SHP77 (cell line): ENCODE measurements around the gene PRPF38B.
"Not testable (repeated sequence)": the region's sequence is repeated elsewhere in the genome, so short reads cannot be mapped to it uniquely, and the experiment has no call there.

Experiments
- DNase-seq, 2 experiments: peaks; one replicate each; lab custom pipeline; 2025; lab: John Stamatoyannopoulos, UW

Gene PRPF38B

DNA sequence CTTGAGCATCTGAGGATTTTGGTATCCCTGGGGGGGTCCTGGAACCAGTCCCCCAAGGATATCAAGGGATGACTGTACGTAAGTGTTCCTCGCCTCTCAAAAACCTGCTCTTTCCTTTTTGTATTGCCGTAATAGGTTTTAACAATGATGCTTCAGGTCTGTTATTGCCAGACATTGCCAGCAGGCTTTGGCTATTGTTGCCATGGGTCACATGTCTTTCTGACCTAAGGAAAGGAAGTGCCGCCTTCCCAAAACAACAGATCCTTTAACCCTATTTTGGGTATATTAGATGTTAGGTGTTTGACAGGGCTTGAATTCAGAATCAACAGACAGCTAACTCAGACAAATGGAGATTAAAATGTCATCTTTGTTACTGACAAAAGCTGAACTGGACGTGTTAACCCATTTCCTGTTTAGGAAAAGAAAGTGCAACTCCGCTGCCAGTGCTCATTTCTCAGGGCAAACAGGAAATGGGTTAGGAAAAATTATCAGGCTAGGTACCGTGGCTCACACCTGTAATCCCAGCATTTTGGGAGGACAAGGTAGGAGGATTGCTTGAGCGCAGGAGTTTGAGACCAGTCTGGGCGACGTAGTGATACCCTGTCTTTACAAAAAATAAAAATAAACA is 12.4 kb upstream of the PRPF38B start:
- no peak for DNase-seq

DNA sequence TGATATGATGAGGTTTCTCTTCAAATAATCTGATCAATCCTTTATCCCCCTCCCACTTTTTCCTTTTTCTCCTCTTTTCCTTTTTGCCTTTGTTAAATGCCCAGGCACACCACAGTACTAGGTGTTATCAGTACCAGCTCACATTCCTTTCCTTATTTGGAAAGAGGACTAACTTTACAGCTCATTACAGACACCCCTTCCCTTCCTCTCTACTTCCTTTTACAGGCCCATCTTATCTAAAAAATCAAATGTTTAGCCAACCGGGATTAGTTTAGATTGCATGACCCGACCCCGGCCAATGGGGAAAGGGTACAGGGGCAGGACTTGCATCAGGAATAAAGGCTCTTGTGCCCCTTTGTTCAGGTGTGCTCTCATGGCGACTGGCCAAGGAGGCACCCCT is 10.4 kb upstream of the PRPF38B start:
- not testable (repeated sequence) for DNase-seq

DNA sequence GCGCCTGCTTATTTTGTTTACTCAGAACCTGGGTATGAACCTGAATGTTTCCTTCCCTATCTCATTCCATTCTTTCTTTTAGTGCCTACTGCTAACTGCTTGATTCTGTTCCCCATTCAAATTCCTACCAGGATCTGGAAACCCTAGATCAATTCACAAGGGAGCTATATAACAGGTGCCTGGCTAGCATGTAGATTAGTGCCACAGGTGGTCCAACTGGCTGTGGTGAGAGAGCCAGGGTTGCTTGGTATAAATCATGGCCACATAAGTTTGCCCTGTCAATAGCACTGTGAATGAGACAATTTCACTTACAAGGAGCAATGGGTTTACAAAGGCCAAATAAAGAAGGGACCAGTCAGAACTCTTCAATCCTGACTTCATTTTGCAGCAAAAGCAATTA is 6.6 kb upstream of the PRPF38B start:
- DNase-seq: no peak

DNA sequence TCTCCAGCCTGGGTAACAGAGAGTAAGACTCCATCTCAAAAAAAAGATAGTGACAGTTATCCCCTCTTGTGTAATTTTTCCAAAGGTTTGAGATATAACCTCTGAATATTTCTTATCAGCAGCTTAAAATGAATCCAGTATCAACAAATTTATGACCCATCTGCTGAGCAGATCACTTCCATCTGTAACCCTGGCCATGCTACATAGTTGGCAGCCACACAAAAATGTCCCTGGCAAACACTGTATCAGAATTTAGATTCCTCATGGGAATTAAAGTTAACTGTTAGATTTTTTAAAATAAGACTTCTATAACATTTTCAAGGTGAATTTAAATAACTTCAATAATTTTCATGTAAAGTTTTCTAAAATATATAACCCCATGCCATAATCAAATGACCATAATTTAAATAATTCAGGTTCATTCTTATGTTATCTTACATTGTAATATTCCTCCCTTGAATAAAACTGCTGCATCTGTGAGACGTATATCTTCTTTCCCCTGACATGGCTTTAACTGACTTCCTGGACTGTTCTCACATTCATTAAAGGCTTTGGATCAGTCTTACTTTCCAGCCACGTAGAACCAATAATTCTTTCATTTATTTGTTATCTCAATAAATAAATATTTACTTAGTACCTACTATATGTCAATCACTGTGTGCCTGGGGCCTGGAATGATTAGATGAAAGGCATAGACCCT is 5.3 kb upstream of the PRPF38B start:
- DNase-seq: no peak

DNA sequence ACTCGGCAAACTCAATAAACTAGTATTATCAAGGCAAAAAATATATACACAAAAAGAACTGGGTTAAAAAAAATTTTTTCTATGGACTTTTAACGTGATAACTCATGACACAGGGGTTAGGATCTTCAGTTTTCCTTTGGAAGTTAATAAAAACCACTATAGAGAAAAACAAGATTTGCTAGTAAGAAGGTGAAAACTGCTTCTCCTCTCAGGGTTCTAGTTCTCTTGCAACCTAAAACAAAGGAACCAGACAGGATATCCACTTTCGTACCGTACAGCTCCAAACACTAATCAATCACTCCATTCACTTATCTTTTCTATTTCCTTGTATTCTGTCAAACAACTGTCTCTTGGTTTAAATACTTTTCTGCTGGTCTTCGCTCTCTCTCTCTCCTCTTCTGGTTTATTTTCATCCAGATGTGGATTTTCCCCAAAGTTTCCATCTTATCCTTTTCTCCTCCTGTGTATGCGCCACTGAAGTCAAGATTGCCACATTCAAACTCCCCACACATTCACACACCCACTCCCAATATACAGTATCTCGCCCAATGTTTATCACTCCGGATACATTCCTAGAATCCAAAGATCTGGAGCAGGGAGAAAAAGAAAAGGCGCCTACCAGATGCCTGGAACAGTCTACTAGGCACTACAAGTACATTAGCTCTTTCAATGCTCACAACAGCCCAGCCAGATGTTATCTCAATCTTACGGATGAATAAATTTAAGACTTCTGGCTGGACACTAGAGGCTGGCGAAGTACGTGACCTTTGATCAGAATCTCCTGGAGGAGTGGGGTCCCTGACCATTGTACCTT is 775 bp upstream of the PRPF38B start:
- peak in 1 of 2 experiments; percentile 28 for DNase-seq

DNA sequence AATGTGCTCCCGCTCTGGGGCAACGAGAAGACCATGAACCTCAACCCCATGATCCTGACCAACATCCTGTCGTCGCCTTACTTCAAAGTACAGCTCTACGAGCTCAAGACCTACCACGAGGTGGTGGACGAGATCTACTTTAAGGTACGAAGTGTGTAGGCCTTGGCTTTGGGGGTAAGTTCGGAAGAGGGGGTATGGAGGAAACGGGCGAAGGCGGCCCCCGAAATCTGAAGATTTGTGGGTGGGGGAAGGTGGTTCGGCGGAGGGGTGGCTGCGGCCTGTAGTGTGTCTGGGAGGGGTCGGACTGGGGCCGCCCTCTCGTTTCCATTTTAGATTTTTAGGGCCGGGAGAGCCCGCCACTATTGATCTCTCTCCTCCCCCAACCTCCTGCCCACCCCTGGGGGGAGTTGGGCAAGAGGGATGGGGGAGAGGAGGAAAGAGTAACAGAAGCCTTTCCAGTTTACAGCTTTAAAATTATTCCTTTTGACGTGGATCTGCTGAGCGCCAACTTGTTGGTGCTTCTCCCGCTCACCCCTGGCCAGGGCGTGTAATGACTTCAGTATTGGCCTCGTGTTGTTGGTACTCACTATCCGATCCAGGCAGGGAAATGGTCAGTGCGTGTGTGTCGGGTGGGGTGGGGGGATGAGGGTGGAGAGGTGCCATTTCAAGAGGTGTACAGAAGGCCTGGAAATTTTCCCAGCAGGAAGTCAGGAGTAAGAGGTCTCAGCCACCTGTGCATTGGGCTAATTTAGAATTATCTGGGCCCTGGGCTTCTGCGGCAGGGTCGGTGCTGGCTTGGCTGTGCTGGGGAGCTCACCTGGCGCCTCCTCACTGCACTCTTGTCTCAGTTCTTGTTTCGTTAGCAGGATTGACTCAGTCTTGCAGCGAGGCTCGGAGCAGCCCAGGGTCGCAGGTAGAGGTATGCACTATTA is 880 bp downstream of the PRPF38B start:
- DNase-seq: peak; percentile 9 to 65

DNA sequence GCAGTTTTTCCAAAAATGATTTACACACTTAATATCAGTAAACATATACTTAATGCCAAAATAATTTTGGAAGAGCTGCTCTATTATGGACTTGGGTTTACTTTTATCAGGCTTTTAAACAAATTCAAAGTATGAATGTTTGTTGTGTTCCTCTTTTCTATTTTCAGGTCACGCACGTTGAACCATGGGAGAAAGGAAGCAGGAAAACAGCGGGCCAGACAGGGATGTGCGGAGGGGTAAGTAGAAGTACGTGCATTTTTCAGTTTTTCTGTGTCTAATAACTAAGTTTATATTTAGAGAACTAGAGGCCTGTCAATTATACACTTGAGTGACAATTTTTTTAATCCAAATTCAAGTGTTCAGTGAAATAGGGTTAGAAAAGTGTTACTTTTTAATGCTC is 3.4 kb downstream of the PRPF38B start:
- no peak for DNase-seq

DNA sequence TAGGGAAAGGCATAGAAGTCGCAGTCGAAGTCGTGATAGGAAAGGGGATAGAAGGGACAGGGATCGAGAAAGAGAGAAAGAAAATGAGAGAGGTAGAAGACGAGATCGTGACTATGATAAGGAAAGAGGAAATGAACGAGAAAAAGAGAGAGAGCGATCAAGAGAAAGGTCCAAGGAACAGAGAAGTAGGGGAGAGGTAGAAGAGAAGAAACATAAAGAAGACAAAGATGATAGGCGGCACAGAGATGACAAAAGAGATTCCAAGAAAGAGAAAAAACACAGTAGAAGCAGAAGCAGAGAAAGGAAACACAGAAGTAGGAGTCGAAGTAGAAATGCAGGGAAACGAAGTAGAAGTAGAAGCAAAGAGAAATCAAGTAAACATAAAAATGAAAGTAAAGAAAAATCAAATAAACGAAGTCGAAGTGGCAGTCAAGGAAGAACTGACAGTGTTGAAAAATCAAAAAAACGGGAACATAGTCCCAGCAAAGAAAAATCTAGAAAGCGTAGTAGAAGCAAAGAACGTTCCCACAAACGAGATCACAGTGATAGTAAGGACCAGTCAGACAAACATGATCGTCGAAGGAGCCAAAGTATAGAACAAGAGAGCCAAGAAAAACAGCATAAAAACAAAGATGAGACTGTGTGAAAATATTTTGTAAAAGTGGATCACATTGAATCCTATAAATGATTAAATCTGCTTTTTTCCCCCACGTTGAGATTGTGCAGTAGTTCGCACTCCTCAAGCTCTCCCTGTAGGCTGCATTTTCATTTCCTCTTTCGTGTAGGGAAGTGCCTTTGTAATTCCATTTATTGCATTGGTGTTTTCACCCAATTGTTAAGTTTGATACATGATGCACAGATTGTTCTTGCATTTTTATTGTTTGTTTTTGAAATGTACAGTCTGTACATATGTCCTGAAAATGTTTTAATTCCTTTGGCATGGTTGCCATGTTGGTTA is 7.5 kb downstream of the PRPF38B start:
- no peak for DNase-seq

DNA sequence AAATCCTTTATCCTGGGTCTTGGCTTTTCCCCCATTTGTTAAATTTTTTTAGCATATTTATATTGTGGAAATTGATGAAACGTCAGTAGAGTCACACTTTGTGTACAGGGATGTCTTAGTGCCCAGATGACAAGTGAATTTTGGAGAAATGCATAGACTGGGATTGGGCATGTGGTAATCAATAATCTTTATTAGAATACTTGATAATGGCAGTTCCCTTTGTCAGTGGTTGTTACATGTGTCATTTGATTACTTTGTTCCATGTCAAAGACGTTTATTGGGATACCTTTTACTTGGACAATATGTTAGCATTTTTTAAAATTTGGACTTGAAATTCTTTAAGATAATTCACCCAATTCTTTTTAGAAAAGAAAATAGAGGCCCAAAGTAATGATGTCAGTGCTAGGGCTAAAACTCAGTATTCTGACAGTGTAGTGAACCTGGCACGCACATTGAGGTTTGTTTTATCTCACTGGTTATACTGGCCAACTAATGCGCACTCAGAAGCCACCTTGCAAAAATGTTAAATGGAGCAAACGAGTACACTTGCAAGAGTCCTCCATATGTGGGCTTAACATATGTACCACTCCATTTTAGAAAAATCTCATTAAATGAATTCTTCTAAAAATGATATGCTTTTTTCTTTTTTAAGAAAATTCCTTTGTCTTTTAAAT is 9.2 kb downstream of the PRPF38B start:
- no peak for DNase-seq

DNA sequence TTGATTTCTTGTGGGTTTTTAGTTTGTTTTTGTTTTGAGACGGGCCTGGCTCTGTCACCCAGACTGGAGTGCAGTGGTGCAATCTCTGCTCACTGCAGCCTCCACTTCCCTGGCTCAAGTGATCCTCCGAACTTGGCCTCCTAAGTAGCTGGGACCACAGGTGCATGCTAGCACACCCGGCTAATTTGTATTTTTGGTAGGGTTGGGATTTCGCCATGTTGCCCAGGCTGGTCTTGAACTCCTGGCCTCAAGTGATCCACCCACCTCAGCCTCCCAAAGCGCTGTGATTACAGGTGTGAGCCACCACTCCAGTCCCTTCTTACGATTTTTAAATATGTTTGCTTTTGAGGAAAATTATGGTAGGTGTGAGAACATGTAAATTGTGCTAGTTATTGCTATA is 10.0 kb downstream of the PRPF38B start:
- not testable (repeated sequence) for DNase-seq

DNA sequence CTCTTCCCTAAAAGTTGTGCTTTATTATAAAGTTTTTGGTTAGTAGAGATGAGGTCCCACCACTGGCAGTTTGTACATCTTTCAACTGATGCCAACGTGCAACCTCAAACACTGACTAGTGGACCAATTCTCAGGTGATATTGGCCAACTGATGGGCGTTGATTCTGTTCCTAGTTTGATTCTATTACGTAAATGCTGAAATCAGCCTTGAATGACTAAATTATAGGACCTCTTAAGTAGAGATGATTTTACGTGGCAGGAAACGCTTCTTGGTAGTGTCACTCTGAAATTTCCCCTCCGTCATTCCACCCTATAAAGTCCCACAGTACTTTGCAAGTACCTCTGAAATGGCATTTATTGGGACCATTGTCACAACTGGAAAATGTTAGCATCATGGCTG is 11.8 kb downstream of the PRPF38B start:
- no peak for DNase-seq

DNA sequence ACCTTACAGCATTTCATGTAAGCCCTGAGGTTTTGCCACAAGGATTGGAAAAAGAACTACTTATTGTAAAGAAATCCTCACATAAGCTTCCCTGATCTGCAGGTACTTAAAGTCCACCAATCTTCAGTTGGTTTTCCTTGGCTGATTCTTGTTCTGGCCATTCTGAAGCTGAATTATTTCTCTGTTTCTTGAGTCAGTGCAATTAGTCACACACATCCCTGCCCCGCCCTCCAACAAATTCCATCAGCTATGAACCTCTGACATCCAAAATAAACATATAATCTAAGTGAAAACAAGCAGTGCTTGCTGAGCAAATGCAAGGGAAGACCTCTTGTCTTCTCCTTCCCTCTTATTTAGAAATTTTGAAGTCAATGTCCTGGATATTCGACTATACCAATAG is 12.4 kb downstream of the PRPF38B start:
- DNase-seq: no peak

DNA sequence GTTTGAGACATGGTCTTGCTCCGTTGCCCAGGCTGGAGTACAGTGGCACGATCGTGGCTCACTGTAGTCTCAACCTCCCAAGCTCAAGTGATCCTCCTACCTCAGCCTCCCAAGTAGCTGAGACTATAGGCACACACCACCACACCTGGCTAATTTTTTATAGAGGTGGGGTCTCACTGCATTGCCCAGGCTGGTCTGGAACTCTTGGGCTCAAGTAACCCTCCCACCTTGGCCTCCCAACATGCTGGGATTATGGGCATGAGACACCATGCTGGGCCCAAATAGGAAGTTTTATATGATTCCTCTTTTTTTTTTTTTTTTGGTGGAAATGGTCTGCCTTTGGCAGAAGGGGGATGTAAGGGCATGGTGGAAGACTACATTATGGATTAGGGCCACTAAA is 14.5 kb downstream of the PRPF38B start:
- no peak for DNase-seq

DNA sequence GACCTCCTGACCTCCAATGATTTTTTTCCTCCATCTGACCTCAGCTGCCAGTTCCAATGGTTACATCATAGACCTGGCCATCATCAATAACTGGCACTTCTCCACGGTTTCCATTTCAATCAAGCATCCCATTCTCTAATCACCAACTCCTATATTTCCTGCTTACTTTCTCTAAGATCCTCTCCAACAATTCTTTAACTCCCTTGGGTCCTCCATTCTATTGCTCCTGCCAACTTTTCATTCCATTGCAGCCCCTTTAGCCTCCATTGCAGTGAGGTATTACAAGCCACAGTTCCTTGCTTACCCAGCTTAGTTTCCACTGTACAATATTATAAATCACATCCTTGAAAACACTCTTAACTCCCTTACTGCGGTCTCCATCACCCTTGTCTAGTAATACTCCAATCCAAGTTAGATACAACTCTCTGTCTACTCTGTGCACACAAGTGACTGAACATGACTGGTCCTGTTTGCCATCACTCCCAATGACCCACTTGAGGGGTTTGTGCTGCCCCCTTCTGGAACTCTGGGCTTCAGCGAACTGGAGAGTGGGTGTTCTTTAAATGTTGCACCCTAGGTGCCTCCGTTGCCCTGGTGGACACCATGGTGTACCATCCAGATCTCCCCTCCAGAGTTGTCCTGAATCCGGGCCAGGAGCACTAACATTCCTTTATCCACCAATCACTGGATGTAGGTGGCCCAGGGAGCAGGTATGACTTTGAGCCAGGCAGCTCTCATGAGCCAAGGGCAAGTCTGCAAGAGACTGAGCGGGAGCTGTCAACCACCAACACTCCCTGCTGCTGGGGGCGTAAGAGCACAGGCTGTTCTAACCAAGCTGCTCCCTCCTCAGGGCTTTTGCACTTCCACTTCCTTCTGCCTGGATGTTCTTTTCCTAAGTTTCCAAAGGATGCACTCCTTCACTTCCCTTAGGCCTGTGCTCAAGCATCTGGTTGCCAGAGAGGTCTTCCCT is 16.9 kb downstream of the PRPF38B start:
- peak; percentile 4 to 24 for DNase-seq

DNA sequence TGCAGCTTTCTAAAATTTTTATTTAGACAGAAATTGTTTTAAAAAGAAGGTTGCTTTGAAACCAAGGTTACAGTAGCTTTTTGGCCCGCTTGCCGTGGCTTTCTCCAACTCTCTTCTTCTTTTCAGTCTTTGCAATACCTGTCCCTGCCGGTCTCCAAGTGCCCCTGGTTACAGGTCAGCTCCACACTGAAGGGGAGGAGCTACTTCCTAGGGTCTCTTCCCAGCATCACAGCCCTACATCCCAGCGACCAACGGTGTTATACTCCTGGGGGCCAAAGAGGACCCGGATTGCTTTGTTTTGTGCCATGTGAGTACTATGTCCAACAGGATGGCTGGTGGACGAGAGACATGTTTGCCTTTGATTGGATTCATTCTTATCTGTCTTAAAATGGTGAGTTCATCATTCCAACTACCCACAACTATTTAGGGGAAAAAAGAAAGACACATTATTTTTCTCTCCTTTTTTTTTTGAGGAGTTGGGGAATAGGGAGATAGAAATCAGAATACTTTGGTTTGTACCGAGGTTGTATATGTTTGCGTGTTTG is 20.6 kb downstream of the PRPF38B start, which contains the start of gene FNDC7:
Gene FNDC7 (plus strand): TSS at position 303 of the 545 bp plus-strand sequence. CDS start 26 bp downstream, at position 329.
- DNase-seq: no peak

DNA sequence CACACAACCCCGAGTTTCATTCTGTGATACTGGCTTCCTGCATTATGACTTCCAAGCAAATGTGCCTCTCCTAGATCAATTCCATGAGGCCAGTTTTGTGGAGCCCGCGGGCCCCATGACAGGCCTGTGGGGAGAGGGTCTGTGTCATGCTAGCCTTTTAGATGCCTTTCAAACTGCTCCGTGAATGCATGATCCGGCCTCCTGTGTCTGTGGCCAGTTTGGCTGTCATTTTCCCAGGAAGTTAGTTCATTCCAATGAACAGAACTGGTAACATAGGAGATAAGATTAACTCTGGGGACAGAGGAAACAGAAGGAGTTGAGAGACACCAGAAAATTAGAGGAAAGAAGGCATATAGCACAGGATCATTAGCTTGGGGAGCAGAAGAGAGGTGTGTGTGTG is 23.8 kb downstream of the PRPF38B start:
- DNase-seq: no peak

DNA sequence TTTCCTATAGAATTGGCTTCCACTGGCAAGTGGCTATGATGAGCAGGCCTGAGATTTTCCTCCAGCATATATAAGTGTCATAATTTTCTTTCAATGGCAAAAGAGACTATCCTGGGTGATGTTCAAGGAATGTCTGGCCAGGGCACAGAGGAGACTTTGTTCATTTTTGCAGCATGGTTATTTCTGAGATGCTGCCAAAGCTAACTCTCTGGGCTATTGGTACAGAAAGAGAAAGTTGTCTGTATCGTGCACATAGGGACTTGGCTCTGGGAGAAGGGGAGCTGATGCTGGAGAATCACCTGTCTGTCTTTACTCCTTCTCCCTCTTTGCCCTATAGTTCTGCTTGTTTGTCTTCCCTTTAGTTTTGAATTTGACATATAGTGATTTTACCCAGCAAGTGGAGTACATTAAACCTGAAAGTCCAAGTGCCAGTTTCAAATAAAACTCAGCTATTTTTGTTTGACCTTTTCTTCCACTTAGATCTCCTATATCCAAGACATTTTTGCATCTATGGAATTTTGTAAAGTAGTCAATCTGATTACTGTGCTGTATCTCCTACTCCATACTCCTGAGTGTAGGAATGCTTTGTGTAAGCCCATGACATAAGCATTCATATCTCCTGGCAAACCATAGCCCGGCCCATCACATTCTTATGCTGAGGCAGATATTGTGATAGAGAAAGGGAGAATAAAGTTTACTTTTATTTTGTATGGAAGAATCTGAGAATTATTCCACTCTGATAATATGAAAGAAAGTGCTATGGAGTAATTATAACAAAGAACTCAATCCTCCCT is 24.5 kb downstream of the PRPF38B start:
- DNase-seq: no peak
